Ishikawa (cell line): Measurements from ENCODE around the gene FNBP1.

Experiments
- CEBPB ChIP-seq: IDR thresholded peaks from 2 replicates; pipeline ENCODE4 v1.6.1; 2012
- CREB1 ChIP-seq: IDR thresholded peaks from 2 replicates; pipeline ENCODE4 v1.6.1; 2012; ENCODE audit warnings: low read depth
- EGR1 ChIP-seq: IDR thresholded peaks from 2 replicates; pipeline ENCODE4 v1.6.1; 2012
- EP300 ChIP-seq: IDR thresholded peaks from 2 replicates; pipeline ENCODE4 v1.6.1; 2012; ENCODE audit warnings: borderline replicate concordance
- NFIC ChIP-seq: IDR thresholded peaks from 2 replicates; pipeline ENCODE4 v1.6.1; 2012
- RAD21 ChIP-seq: IDR thresholded peaks from 2 replicates; pipeline ENCODE4 v1.6.1; 2012; ENCODE audit warnings: low read depth
- TAF1 ChIP-seq: IDR thresholded peaks from 2 replicates; pipeline ENCODE4 v1.6.1; 2012; ENCODE audit warnings: low read depth, mild to moderate bottlenecking
- TEAD4 ChIP-seq: IDR thresholded peaks from 2 replicates; pipeline ENCODE4 v1.6.1; 2012
- YY1 ChIP-seq: IDR thresholded peaks from 2 replicates; pipeline ENCODE4 v1.6.1; 2012; ENCODE audit warnings: low read depth
- TF ChIP-seq, protein P1 (sequence below): IDR thresholded peaks from 2 replicates; pipeline ENCODE4 v1.6.1; 2012
- TF ChIP-seq, protein P2 (sequence below): IDR thresholded peaks from 2 replicates; pipeline ENCODE4 v1.6.1; 2012; ENCODE audit warnings: low read depth, mild to moderate bottlenecking

DNA sequence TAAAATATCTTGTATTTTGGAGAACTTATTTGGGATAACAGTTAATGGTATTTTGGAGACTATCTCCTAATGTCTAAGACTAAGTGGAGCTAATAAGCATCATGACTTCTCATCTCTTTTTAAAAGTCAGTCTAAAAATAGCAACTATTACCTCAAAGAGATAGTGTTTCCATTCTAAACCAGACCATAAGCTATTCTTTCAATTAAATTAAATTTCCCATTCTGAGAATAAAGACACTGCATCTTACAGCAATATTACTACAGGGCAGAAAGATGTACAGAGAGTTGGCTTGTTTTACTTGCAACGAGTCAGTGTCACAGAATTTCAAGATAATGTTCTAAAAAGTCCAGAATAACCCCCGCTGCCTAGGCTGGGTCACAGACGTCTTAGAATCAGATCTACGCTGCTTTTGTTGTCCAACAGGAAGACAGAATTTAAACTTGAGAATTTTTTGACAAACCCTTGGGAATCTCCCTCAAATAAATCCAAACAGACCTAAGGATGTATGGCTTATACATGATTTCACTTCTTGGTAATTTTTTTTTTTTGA is 108.9 kb downstream of the FNBP1 start:
- no peak for TF ChIP-seq EGR1
- TF ChIP-seq, protein P1, sequence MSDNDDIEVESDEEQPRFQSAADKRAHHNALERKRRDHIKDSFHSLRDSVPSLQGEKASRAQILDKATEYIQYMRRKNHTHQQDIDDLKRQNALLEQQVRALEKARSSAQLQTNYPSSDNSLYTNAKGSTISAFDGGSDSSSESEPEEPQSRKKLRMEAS: no peak
- TF ChIP-seq TEAD4: no peak
- TF ChIP-seq RAD21: no peak
- TF ChIP-seq EP300: no peak
- no peak for TF ChIP-seq YY1
- no peak for TF ChIP-seq TAF1
- TF ChIP-seq, protein P2, sequence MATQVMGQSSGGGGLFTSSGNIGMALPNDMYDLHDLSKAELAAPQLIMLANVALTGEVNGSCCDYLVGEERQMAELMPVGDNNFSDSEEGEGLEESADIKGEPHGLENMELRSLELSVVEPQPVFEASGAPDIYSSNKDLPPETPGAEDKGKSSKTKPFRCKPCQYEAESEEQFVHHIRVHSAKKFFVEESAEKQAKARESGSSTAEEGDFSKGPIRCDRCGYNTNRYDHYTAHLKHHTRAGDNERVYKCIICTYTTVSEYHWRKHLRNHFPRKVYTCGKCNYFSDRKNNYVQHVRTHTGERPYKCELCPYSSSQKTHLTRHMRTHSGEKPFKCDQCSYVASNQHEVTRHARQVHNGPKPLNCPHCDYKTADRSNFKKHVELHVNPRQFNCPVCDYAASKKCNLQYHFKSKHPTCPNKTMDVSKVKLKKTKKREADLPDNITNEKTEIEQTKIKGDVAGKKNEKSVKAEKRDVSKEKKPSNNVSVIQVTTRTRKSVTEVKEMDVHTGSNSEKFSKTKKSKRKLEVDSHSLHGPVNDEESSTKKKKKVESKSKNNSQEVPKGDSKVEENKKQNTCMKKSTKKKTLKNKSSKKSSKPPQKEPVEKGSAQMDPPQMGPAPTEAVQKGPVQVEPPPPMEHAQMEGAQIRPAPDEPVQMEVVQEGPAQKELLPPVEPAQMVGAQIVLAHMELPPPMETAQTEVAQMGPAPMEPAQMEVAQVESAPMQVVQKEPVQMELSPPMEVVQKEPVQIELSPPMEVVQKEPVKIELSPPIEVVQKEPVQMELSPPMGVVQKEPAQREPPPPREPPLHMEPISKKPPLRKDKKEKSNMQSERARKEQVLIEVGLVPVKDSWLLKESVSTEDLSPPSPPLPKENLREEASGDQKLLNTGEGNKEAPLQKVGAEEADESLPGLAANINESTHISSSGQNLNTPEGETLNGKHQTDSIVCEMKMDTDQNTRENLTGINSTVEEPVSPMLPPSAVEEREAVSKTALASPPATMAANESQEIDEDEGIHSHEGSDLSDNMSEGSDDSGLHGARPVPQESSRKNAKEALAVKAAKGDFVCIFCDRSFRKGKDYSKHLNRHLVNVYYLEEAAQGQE: no peak
- TF ChIP-seq CREB1: no peak
- no peak for TF ChIP-seq NFIC
- TF ChIP-seq CEBPB: no peak
